Activated CD8-positive, alpha-beta memory T cell treated with anti-CD3 and anti-CD28 coated beads for 4 hours (primary cell): ENCODE results near the gene PSAP.

ENCODE experiments used
- DNase-seq, 2 donors: peaks; one replicate each; pipeline ENCODE4 v3.0.0-alpha.2; 2020; ENCODE audit warnings: low read depth in 2 of 2

The PSAP gene

DNA sequence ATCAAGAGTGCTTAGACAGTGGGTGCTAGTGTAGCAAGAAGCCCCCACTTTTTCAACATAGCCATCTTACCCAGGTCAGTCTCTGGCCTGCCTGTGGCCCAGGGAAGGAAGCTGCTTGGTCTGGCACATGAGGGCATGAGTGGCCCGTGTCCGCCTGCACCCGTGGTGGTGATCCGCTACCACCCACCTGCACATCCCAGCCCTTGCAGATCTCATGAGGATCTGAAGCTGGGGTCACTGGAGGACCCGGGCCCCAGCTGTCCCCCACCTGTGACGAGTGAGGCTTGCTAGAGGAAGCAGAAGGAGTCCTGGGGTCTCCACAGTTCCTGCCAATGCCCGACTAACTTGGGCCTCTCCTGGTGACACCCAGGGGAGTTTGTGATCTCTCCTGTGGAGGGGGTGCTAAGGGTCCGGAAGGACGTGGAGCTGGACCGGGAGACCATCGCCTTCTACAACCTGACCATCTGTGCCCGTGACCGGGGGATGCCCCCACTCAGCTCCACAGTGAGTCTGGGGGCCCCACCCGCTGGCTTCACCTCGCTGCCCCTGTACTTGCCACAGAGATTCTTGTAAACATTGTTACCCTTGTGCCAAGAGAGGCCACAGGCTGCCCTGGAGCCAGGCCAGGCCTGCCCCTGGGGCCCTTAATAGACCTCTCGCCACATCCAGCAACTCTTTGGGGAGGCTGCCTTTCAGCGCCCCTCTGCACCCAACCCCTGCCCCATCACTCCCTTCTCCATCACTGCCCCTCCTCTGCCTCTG, 67.0 kb downstream of the PSAP start:
- no peak for DNase-seq

DNA sequence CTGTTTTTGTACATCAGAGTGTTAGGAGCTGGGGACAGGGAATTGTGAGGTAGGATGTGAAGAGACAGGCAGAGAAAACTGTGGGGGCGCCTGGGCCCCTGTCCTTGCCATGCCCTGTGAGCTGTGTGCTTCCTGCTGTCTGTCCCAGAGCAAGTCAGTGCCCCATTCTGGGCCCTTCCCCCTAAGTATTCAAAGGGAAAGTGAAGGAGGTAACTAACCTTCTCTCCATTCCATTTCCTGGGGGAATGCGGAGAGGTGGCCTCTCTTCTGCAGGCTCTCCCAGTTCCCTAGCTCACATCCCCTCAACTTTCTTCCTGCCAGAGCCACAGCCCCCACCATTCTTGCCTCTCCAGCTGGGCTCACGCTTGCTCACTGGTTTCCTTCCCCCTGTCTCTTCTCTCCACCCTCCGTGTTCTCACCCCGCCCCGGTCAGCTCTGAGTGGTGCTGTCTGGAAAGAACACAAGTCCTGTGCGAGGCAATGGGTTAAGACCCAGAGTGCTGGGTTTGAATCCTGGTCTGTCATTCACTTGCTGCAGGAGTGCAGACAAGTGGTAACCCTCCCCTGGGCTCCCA, 68.0 kb downstream of the PSAP start:
- no peak for DNase-seq

DNA sequence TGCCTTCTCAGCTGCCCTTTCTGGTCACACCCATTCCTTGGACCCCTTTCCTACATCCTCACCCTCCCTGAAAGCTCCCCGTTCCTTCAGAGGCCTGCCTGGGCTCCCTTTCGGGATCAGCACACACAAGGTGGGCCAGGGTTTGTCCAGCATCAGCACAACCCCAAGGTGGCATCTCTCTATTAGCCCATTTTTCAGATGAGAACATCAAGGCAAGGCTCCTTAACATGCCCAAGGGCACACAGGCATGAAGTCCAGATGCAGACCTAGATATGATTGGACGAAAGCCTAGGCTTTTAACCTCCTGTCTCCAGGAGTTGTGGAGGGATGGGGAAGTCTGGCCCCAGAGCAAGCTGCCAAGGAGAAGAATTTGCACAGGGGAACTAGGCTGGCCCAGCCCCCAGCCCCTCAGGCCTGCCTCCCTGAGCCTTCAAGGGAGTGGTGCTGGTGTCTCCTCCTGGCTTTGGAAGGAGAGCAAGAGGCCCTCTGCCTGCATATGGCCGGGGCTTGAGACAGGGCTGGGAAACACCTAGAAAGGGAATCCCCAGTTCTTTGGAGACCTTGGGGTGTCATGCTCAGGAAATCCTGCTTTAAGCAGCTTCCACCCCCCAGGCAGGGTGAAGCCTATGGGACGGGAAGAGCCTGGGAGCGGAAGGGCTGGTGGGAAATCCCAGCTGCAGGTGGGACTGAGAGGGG, 68.7 kb downstream of the PSAP start:
- DNase-seq = no peak

DNA sequence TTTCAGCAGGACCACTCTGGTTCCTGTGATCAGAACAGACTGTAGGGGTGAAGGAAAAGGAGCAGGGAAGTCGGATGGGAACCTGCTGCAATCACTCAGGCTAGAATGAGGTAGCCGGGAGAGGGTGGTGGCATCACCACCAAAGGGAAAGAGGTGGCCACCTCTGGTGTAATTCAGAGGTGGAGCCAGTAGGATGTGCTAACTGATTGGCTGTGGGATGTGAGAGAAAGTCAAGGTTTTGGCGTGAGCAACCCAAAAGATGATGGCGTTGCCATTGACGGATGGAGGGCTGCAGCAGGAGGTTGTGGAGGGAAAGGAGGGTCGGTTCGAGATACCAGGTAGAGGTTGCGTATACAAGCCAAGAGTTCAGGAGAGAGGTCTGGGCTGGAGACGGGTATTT, 70.3 kb downstream of the PSAP start:
- DNase-seq = no peak

DNA sequence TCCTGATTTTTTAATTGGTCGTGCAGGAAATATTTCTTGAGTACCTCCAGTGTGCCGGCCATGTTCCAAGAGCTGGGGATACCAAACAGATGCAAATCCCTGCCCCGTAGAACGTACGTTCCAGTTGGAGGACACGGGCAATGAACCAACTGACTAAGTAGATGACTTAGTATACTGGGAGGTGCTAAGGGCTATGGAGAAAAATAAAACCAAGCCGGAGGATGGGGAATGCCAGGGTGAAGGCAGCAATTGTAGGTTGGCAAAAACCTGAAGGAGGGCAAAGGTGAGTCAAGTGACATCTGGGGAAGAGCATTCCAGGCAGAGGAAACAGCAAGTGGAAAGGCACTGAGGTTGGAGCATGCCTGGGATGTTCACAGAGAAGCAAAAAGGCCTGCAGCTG, 70.9 kb downstream of the PSAP start:
- no peak for DNase-seq

DNA sequence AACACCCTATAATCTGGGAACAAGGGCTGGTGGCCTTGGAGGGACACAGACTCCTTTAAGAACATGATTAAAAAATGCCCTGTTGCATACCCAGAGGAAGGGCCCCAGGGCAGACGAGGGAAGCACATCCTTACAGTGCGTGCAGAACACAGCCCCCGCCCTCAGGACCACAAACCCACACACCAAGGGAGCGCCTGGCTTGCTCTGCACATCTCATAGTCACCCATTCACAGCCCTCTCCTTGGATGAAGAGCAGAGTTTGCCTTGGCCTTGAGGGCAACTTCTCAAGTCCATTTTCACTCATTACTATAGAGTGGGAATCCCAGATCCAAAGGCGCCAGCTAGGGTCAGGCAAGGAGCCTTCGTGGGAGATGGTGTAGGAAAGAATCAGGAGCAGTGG, 71.4 kb downstream of the PSAP start:
- no peak for DNase-seq

DNA sequence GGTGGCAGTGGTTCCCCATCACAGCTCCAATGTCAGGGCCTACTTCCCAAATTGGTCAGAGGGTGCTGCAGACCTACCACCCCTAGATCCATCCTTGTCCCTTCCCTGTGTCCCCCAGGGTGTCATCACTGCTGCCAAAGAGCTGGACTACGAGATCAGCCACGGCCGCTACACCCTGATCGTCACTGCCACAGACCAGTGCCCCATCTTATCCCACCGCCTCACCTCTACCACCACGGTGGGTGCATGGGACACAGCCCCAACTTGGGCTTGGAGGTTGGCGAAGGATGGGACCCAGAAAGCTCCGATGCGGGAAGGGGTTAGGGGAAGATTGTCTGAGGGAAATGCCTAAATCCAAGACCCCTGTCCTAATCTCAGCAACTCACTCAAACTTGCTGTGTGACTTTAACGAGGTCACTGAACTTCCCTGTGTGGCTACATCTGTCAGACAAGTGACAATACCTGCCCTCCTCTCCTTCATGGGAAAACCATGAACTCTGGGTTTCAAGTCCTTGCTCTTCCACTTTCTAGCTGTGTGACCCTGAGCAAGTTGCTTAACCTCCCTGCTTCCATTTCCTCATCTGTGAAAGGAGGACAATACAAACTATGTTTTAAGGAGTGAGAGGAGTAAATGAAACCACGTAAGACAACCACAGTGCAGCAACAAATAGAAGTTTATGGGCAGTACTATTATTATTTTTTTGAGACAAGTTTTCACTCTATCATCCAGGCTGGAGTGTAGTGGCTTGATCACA, 72.8 kb downstream of the PSAP start:
- DNase-seq = no peak

DNA sequence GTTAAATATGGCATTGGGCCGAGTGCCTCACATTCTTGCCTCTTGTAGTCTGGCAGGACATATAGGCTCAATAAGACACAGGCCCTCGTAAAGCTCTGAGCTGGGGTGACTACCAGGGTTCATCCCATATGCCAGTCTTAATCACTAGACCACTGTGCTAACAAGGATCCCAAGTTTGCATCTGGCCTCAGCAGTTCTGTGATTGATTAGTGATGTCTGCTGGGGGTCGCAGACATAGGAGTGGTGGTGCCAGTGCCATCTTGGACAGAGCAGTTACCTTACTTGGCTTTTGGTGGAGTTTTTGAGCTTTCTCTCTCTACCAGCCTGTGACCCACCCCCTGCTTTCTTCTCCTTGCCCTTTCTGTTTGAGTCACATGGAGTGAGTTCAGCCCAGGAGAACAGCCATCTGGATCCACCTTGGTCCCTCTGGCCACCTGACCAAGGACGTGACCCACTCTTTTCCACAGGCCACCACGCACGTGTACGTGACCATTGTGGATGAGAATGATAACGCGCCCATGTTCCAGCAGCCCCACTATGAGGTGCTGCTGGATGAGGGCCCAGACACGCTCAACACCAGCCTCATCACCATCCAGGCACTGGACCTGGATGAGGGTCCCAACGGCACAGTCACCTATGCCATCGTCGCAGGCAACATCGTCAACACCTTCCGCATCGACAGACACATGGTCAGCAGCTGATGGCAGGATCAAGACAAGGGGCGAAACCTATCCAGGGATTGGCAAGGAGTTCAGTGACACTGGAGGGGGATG, 73.7 kb downstream of the PSAP start:
- no peak for DNase-seq

DNA sequence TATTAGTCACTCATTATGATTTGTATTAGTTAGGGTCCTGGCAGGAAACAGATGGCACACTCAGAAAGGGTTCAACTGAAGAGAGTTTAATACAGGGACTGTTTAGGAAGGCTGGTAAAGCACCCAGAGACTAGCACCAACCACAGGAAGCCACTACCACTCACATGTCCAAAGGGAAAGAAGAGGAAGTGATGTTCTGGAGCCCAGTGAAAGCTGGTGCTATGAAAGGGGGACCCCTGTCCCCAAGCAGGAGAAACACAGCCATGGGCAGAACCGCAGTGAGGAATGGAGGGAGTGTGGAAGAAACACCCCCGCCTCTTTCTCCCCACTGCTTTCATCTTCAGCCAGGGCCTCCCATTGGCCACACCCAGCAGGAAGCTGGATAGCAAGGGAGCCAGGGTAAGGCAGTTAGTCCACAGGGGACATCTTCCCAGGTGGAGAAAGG, 74.5 kb downstream of the PSAP start:
- DNase-seq = no peak

DNA sequence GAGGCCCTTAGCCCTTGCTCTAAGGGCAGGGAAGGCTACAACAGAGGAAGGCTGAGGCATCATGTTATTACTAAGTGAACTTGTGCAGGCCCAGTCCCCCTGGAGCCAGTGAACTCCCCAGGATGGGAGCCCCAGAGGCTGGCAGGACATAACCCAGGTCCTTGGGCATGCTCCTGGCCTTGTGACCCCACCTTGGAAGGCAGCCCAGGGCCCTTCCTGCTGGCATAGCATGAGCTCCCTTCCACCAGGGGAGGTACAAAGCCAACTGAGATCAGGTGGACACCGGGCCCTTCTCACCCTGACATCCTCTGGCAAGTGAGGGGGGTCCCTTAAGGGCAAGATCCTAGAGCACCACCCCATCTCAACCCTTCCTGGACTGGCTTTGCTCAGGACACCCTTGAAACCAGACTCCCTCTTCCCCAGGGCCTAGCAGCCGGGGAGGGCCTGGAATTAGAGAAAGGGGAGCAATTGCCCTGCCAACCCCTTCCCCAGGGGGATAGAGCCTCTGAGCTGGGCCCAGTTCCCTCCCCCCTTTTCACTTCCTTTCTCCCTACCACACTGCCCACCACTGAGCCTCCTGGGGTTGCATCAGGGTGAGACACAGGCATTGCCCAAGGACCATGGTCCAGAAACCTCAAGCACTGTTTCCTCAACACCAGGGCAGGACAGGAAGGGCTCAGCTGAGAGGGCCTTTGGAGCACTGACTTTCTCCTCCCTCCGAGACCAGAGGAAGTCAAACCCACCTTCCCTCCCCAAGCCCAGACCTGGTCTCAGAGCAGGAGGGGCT, 75.9 kb downstream of the PSAP start:
- no peak for DNase-seq

DNA sequence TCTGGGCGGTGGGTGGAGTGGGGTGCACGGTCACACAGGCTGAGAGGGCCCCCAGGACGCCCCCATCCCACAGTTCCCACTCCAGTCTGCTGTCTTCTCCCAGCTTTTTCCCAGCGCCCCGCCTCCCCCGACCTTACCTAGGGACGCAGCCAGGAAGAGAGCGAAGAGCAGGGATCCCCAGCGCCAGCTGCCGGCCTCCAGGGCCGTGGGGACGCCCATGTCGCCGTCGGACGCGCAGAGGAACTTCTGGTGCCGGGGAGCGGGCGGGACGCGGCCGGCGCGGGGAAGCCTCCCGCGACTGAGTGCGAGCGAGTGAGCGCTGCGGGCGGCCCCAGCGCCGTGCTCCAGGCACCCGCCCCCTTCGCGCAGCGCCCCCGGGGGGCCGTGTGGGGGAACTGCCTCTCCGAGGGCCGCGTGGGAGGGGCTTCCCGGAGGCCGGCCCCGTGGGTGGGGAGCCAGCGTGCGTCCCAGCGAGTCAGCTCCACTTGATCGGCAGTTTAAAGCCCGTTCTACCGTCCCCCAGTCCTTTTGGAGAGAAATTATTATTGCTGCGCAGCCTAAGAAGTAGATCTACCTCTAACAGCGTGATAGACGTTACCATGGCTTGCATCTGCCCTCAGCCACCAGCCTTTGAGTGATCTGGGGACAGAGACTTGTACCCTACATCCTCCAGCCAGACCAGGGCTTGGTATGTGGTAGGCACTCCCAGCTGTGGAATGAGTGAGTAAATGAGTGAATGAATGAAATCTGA, 77.7 kb downstream of the PSAP start, which contains the start of gene VSIR:
VSIR (minus strand) TSS at position 300 of the 751 bp plus-strand sequence; CDS start at position 219, 81 bp downstream.
- peak; percentile 90 to 91 for DNase-seq

DNA sequence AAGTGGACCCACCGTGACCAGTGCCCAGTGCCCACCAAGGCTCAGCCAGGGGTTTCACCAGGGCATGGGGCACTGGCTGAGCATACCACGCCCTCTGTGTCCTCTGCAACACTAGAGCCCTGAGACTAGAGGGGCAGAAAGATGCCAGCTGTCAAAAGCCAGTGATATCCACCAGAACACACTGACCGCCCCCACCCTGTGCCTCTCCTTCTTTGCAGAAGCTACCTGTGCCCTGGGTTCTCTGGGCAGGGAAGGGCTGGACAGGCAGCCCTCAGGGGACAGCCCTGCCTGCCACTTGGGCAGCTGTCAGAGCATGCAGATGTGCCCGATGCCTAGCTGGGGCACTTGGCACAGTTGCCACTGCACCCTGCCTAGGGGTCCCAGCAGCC, 78.2 kb downstream of the PSAP start:
- DNase-seq = no peak

DNA sequence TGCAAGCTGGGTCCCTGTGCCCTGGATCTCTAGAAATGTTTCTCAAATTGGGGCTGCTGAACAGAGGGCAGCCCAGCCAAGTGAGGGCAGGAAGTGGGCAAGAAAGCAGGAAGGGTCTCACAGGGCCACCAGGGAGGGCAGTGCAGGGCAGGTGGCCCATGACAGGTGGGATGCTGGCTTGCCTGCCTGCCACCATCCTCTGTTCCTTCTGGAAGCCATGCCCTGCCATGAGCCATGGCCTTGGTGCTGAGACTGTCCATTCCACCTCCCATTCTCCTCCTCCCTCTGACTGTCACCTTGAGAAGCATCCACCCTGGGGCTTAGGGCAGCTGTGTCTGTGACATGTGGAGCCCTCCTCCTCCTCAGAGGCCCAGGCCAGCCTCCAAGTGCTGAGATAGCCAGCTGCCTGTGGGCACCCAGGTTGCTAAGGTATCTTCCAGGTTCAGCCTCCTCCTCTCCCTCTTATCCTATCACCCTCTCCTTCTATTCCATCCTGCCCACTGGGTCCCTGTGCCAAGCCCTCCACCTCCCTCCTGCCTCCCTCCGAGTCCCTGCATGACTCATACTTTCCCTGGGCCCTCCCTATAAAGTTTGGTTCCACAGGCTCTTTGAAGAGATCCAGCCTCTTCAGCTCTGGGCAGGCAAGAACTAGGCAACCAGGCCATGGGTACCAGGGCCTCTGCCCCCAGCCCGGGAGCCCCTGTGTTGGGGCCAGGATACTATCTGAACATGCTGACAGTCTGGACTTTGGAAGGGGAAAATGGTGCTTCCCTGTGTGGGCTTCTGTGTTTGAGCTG, 79.0 kb downstream of the PSAP start:
- DNase-seq = peak in 1 of 2 donors; percentile 65

DNA sequence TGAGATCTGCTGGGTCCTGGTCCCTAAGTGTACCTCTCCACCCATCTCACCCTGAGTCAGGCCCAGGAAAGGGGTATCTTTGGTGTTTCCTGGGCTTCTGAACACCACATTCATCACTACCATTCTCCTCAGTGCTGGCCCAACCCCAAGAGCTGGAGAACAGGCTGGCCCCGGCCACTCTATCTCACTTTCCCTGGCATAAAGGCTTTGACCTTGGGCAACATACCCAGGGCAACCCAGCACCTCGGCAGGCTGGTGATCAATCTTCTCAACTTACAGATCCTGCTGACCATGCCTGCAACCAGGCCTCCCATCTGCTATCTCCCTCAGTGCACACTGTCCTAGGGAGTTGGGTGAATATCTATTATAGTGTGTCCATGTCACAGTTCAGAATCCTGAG, 79.8 kb downstream of the PSAP start:
- DNase-seq = no peak

DNA sequence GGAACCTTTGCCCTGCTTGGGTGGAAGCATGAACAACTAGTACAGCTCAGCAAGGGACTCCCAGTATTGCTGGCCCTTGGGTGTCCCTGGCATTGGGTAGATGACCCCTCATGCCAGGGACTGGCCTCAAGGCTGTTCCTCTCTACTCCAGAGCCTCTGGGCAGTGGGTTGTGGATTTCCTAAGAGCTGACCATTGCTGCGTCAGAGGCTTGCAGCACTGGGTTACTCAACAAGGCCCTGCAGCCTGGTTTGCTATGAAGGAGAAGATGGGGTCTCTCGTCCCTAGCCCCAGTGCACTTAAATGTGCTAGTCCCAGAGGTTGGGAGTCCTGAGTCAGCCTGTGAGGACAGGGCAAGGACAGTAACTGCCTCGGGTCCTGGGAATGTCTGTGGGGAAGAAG, 80.3 kb downstream of the PSAP start:
- no peak for DNase-seq

DNA sequence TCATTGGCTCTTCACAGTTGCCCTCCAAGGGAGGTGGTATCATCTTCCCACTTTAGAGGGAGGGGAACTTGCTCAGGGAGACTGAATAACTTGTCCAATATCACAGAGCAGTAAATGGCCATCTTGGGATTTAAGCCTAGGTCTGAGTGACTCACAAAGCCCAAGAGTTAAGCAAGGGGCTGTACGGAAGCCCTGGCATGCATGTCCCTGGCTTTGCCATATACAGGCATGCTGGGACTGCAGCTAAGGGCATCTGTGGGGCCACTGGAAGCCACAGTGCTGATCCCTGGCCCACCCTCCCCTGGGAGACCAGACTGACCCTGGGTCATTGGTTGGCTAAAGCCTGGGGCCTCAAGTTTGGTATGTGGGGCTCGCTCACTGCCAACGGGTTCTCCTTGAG, 80.8 kb downstream of the PSAP start:
- DNase-seq = no peak

DNA sequence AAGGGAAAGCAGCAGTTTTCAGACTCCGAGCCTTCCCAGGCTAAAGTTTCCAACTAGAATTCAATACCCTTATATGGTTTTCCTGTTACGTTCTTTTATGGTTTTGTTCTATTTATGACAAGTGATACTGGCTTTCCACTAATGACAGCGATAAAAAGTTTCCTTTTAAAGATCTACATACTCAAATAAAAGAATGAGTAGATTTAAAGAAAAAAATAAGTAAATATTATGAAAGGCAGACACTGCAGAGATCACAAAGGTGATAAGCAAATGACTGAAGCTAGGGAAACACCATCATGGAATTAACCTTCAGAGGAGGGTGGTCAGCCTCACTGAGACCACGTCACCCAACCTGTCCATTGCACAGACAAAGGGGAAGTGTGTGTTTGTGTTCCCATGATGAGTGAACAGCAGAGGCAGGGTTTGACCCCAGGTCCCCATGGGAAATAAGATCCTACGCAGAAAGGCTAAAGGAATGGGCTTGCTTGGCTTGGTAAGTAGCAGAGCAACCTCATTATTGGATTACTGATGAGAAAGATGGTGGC, 81.7 kb downstream of the PSAP start:
- no peak for DNase-seq

DNA sequence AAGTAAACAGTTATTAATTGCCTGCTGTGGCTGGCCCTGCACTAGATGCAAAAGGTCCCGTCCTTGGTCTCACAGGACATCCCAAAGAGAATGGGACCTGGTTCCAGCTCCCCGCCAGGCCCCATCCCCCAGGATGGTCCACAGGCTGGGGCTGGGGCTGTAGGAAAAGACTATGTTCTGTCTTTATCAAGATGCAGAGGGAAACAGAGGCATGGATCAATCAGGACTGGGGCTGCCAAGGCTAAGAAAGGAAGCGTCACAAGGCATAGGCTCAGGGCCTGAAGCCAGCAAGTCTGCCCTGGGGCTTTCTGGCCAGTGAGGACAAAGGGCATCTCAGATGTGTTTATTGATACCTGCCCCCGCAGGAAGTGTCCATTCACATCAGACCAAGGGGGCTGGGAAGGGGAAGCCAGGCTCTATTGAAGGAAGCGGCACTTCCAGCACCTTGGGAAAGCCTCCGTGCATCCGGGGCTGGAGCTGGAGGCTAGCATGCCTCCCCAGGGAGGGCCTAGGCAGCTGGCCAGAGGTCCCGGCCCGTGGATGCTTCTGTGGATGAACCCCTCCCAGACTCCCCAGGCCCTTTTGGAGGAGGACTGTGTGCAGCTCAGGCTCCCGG, 83.5 kb downstream of the PSAP start:
- no peak for DNase-seq
